NCI-H1105 (cell line): ENCODE results near the gene GOLGA8A.
"Not testable (repeated sequence)": the region's sequence is repeated elsewhere in the genome, so short reads cannot be mapped to it uniquely, and the experiment has no call there.

Experiments used
- DNase-seq: peaks from one replicate; lab custom pipeline; 2025; lab: John Stamatoyannopoulos, UW

Gene GOLGA8A, protein sequence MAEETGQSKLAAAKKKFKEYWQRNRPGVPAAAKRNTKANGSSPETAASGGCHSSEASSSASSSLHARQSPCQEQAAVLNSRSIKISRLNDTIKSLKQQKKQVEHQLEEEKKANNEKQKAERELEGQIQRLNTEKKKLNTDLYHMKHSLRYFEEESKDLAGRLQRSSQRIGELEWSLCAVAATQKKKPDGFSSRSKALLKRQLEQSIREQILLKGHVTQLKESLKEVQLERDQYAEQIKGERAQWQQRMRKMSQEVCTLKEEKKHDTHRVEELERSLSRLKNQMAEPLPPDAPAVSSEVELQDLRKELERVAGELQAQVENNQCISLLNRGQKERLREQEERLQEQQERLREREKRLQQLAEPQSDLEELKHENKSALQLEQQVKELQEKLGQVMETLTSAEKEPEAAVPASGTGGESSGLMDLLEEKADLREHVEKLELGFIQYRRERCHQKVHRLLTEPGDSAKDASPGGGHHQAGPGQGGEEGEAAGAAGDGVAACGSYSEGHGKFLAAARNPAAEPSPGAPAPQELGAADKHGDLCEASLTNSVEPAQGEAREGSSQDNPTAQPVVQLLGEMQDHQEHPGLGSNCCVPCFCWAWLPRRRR

DNA sequence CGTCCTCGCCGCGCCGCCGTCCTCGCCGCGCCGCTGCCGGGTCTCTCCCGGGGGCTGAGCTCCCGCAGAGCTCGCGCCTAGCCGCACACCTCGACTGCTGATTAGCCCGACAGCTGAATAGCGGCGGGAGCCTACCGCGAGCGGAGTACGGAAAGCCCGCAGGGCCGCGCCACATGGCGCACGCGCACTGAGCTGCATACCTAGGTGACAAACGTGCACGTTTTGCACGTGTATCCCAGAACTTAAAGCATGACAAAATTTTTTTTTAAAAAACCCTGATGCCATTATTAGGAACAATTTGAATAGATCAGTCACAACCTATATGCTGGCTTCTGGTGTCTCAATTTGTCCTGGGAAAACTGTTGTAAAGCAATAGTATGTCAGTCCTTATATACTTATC, at the start of gene GOLGA8A:
TSS of gene GOLGA8A (minus strand) at position 122 of the 400 bp plus-strand sequence. CDS start 48,117 bp downstream, outside the sequence.
- DNase-seq = peak; percentile 67

DNA sequence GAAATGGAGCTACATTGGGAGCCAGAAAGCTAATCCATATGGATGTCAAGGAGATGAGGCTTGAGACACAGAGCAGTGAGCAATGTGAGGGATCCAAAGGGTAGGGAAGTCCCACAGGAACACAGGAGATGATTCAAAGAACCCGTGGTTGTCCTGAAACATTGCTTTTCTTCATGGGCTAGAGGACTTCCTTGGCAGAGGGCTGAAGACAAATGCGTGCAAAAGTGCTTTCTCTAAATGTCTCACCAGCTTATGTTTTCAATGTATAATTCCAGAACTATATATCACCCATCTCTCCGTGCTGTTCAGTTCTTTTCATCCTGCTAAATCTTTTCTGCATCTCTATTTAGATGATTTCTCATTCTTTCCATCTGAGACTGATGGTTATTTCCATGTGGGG, 46.0 kb upstream of the GOLGA8A start:
- DNase-seq = no peak

DNA sequence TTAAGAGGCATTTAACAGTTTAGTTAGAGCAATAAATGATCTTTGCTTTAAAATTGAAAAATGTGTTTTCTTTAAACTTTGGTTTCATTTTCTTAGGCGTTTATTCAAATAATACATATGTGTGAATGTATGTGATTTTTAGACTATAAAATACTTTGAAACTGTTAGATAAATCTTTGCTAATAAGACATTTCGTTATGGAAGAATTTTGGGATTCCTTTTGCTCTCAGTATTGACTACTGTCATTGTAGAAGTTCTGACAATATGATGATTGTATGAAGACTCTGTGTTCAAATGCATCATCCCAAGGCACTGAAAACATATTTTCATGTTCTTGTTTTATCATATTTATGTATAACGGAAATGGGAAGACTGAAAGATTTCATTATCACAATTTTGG, 43.8 kb upstream of the GOLGA8A start:
- DNase-seq = no peak

DNA sequence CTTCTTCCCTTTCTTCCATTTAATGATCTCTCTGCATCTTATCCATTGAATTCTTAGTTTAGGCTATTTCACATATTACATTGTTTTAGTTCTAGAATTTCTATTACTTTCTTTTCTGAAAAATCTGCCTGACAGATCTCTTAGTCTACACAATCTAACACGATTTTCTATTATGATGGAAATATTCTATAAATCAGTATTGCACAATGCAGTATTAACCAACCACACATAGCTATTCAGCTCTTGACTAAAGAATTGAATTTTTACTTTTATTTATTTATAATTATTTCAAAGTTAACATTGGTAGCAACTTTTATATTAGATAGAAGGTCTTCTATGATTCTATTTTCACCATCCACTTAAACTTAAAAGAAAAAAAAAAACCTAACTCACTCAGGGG, 36.2 kb upstream of the GOLGA8A start:
- no peak for DNase-seq

DNA sequence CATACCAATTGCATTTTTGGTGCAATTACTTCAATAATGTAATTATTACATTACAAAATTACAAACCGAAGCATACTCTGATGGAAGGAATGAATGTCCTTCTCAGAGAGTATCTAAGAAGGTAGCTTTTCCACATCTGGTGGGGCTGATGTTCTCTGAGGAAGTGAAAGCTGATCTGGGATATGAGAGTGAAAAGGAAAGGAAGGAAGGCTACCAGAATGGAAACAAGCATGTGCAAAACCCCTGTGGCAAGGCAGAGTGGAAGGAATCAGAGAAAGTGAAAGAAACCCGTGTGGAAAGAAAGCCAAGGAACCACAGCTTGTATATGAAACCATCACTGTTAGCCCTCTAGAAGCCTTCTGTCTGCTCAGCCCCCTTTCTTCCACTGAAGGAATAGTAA, 35.3 kb upstream of the GOLGA8A start:
- DNase-seq = no peak

DNA sequence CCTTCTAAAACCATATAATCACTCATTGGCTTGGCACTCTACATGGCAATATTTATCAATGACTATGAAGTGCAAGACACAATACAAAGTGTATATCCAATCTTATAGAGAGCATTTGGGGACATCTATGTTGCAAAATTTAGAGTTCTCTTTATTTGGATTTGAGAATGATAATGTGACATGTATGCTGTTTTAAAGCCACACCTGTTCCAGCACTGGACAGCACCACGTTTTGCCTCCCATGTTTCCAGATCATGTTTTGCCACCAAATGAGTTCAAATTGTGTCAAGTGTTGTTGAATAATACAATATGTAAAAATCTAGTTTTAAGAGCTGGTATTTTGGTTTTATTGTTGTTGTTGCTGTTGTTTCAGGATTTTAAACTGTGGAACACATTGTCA, 33.3 kb upstream of the GOLGA8A start:
- no peak for DNase-seq

DNA sequence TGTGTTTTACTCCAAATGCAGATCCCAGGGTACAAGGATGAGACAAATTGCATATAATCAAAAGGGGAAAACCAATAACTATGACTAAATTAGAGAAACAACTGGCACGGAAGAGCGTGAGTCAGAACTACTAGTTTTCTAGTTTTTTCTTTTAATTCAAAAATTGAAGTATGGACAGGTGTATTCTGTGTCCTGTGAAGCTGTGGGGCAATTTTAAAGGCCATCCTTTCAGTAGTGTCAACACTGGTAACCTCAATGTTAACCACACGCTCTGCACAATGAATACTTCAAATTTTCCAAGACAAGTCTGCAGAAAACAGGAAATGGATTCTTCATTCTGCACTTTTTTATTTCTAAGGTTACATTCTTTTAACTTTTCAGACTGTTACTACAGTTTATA, 32.5 kb upstream of the GOLGA8A start:
- DNase-seq = no peak

DNA sequence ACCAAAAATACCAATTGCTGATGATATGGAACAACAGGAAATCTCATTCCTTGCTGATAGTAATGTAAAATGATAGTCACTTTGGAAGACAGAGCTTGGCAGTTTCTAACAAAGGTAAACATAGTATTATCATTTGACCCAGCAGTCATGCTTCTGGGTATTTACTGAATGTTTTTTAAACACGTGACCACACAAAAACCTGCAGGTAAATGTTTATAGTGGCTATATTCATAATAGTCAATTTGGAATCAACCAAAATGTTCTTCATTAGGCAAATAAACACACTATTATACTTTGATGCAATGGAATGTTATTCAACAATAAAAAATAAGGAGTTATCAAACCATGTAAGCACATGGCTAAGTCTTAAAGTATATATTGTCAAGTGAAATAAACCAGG, 24.1 kb upstream of the GOLGA8A start:
- DNase-seq = no peak

DNA sequence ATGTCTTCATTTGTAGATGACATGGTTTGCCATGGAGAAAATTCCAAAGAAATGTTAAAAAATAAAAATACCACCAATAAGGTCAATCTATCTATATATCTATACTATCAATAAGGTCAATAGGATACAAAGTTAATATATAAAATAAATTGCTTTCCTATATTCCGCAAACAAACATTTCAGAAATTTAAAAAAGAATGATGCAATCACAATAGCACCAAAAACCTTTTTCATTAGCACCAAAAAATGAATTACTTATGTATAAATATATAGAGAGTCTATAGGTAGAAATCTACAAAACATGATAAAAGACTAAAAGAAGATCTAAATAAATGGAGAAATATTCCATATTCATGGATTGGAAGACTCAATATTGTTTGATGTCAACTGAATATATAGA, 22.8 kb upstream of the GOLGA8A start:
- no peak for DNase-seq

DNA sequence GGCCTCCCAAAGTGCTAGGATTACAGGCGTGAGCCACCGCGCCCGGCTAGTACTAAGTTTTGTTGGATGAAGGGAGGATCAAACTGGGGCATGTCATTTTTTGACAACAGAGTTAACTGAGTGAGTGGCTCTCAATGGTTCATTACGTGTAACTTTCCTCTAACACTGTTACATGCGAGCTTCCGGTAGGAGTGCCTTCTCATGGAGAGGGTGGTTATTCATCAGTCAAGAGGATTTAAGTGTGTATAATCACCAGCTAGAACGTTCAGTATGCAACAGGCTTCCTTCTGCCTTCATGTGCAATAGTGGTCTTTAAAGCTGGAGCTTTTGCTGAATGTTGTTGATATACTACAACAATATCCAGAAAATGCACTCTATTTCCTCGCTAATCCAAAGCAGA, 19.1 kb upstream of the GOLGA8A start:
- DNase-seq = no peak

DNA sequence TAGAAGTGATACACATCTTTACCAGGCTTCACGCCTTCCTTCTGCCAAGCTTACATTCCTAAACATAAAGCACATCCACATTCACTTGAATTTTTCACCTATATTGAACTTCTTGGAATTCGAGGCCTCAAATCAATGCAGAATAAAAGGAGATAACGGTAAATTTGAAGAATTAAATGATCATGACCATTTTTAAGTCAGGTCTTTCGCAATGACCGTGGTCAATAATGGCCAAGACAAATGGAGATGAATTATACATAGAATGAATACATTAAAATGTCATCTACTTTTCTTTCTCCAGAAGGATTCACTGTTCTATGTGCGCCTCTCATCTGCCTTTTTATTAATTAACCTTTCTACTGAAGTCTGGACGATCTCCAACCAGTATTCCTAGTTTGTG, 5.3 kb upstream of the GOLGA8A start:
- DNase-seq = no peak

DNA sequence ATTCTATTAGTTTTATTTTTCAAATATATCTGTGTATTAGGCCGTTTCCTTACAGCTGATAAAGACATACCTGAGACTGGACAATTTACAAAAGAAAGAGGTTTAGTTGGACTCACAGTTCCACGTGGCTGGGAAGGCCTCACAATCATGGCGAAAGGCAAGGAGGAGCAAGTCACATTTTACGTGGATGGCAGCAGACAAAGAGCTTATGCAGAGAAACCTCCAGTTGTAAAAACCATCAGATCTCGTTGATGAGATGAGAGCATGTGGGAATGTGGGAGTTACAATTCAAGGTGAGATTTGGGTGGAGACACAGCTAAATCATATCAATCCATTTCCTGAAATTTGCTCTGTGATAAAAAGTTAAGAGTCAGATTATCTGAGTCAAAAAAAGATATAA, 2.3 kb upstream of the GOLGA8A start:
- no peak for DNase-seq

DNA sequence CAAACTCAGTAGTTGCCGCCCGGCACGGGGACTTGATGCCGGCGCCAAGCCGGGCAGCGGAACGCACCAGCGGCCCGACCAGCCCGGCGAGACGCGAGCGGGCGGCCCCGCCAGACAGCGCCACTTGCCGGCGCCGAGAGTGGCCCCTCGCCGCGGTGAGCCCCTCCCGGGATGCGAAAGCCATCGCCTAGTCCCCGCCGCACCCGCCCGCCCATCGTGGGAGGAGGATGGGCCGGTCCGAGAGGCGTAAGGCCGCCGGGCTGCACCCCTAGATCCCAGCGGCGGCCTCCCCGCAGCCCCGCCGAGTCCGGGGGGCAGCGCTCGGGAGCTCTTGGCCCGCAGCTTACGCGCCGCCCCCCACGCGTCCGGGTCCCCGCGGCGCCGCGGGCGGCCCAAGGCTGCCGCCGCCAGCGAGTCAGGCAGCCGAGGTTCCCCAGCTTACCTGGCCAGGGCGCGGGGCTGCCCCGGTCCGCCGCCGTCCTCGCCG, 609 bp downstream of the GOLGA8A start:
- DNase-seq = peak; percentile 0

DNA sequence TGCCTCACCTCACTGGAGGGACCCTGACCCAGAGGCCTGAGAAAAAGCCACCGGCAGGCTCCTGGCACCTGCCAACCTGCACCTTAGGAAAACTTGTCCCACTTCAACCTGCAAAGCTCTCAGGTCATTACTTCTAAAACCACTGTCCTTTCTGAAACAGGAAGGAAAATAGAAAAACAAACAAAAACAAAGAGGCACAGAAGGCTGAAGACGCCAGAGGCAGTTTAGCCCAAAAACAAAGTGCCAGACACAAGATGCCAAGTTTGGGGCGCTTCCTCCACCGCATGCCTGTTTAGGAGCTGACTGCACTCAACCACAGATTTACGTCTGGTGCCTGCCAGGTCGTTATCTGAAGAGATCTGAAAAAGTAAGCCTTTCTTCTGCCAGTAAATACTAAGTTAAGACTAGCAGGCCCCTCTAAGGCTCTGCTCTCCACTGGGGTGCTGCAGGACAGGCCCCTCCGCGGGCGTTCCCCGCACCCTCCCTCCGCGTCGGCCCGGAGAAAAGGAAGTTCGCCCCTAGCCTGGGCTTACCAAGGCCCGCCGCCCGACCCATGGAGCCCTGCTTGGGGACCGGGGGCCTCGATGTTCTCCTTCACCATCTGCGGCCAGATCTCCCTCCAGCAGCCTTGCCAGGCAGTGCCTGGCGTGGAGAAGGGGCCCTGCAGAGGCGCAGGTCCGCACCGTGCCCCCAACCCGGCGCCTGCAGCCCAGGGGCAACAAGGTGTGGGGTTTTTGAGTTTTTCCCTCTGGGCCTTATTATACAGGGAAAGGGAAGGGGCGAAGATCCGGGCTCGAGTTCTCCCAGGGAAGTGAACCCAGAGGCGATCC, 1.3 kb downstream of the GOLGA8A start:
- DNase-seq = no peak

DNA sequence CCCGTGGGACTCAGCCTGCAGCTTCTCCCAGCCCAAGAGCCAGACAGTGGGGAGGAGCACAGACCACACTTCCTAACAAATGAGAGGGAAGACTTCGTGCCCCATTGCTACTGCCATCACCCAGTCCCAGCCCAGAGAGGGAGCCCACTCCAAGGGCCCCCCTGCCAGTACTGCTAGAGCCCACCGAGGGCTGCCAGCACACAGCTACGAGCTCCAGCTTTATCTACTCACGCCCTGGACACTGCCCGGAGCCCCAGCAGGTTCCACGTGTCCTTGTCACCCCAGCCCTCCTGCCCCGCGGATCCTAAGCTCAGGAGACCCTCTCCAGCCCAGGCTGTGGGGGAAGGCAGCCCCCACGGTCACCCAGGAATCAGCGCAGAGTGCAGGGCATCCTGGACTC, 1.9 kb downstream of the GOLGA8A start:
- DNase-seq = no peak

DNA sequence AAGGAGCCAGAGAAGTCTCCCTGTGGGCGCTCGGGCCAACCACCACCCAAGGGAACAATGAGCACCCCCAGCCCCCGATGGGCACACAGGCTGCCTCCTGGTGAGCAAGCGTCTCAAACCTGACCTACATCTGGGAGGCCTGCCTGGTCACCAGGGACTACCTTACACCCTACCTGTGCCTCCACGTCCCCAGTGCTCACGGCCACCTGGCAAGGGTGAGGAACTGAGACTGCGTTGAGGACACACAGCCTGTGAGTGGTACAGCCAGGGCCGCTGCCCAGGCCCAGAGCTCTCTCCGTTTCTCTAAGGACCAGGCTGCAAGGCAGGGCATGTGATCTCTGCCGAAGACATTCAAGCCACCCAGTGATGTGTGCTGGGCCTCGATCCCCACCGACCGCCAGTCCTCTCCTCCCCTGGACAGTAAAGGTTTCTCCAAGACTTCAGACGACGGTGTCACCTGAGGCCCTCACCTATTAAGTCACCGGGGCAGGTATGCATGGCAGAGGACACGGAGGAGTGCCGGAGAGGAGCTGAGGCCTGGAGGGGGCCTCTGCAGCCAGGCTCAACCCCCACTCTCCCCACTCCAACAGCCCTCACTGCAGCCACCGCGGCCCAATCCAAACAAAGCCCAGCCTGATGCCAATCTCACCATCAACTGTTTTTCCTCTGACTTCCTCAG, 2.8 kb downstream of the GOLGA8A start:
- no peak for DNase-seq

DNA sequence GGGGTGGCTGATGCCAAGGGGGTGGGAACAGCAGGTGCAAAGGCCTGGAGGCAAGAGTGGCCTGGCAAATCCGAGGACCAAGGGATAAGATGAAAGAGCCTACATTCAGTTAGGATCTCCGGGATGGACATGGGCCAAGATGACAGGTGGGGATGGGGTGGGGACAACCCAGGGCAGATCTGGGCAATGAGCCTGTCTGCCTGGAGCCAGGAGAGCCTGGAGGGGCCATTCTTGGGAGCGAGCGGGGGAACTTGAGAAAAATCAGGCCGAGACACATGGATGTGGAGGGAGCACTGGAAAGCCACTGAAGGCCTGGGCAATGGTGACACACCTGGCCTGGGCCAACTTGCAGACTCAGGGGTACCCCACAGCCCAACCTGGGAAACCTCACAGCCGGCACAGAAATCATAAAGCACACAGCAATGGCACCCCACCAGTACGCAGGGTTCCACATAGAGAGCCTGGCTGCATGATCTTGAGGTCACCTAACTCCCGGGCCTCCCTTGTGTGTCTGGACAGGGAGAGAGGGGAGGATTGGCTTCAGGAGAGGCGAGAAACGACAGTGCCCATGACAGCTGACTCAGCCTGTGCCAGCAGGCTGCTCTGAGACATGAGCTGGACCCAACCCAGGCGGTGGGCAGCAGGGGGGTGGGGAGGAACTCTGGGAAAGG, 3.5 kb downstream of the GOLGA8A start:
- DNase-seq = peak; percentile 10

DNA sequence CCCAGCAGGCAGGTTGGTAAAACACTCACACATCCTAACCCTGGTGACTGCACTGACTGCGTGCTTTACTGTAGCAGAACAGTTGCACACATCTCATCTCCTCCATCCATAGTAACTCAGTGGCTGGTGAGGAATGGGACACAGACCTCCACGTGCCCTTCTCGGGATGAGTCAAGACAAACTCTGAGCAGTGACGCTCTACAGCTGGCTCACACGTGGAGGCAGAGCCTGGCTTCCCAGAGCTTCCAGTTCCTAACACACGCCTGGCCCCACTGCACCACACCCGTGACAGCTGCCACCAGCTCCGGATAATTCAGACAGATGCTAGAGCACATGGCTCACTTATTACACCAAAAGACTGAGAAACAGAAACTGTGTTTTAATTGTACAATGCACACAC, 7.0 kb downstream of the GOLGA8A start:
- DNase-seq = not testable (repeated sequence)

DNA sequence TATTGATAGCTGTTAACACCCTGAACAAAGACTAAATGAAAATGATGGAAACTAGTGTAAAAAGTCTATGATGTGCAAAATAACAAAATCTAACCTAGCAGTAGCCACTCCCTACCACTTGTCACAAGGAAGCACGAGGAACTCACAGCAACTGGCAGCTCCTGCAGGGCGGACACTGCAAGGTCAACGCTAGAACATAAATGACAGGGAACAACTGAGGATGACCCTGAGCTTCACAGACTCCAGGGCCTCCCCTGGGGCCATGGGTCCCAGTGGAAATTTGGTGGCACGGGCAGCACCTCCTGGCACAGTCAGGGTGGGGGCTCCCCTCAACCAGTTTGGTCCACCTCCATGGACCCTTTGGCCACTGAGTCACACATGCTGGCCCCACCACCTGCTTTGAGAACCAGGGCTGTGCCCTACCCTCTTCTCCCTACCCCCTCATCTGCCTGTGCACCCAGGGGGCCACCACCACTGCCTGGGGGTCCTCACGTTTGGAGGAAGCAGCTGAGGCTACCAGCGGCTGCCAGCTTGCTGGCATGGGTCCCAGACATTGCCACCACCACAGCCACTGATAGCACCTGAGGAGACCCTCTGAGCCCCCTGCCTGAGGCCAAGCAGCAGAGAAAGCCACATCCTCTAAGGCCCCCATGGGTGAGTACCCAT, 14.1 kb downstream of the GOLGA8A start:
- DNase-seq = not testable (repeated sequence)

DNA sequence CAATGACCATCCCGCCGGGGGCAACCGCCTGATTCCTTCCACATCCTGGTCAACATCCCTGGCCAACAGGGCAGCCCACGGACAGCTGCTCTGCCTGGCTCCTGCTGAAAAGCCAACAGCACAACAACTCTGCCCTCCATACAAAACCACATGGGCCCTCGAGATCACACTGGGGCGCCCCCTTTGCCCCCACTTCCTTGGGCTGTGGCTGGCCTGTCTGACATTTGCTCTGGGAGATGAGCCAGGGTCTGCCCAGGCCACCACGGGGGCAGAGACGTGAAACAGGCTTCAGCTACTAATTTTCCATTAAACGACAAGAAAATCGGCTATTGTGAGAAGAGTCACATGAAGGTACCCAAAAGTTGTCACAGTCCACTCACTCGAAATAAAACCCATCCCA, 16.7 kb downstream of the GOLGA8A start:
- DNase-seq = not testable (repeated sequence)

DNA sequence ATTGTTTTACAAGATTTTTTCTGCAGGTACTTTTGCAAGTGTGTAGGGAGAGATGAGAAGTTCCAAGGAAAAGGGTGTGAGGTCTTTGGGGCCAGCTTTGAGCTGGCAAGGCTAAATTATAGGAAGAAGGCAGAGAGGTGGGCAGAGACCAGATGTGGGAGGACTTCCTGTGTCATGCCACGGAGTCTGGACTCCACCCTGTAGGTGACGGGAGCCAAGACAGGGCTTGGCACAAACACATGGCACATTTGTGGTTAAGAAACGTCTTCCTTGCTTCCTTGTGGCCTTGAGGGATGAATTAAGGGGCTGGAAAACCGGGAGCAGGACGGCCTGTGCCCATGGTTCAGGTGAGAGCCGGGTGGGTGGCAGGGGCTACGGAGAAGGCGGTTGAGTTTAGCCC, 19.2 kb downstream of the GOLGA8A start:
- DNase-seq = not testable (repeated sequence)
